Left lung (tissue), 10 donors: ENCODE data around the gene SSH3. TPM values are rescaled to one million over a fixed set of nuclear protein-coding genes. Genes with fewer than 3 reads are reported as not detected.

Source experiments
- ATAC-seq: fragments of 200-7000 bp; cut with Tn5 transposase; one replicate; pipeline ENCODE4 v1.9.1; 2020; ENCODE audit warnings: moderate library complexity
- DNase-seq, 4 donors: peaks; one replicate each; pipeline ENCODE4 v3.0.0-alpha.2; 2013 to 2020
- H3K27ac ChIP-seq, 2 donors: fragments of 200-600 bp; sonication (generic) in 1 of 2; one replicate each; pipeline versions ENCODE4 v1.5.0 to v1.8.0; 2020 to 2021
- H3K27me3 ChIP-seq, 2 donors: fragments of 200-600 bp; sonication (generic) in 1 of 2; one replicate each; pipeline versions ENCODE4 v1.5.0 to v1.8.0; 2020 to 2021
- H3K36me3 ChIP-seq, 2 donors: fragments of 200-600 bp; sonication (generic) in 1 of 2; one replicate each; pipeline versions ENCODE4 v1.5.0 to v1.8.0; 2020 to 2021
- H3K4me1 ChIP-seq, 2 donors: fragments of 200-600 bp; one replicate each; pipeline ENCODE4 v1.8.0; 2021
- H3K4me3 ChIP-seq, 2 donors: fragments of 200-600 bp; sonication (generic) in 1 of 2; one replicate each; pipeline versions ENCODE4 v1.5.0 to v1.8.0; 2020 to 2021; ENCODE audit warnings: mild to moderate bottlenecking in 1 of 2
- H3K9me3 ChIP-seq, 2 donors: fragments of 200-600 bp; sonication (generic) in 1 of 2; one replicate each; pipeline versions ENCODE4 v1.5.0 to v1.8.0; 2020 to 2021
- intact Hi-C, 2 donors: fragments of 100-400 bp; cut with DNase I; formaldehyde crosslinking; loops; one replicate each; pipeline versions ENCODE4 v1.11.2 to v1.14.2; 2022
- polyA plus RNA-seq, 6 donors: library from polyadenylated mRNA; unstranded; fragments of 120-200 nt; gene quantifications; one replicate each; pipeline ENCODE4 v1.2.1, GENCODE V29; 2013; ENCODE audit not compliant: insufficient read length in 6 of 6
- total RNA-seq, 2 donors: library from RNA; stranded (reverse); fragmentation: NEBNext Ultra II Directional; extraction: Animal tissue kit (Norgen Biotek cat#: 25700); gene quantifications; one replicate each; pipeline ENCODE4 v1.2.1, GENCODE V29; 2021
- TF ChIP-seq, protein P1 (sequence below), 2 donors: fragments of 200-600 bp; sonication (generic) in 1 of 2; IDR thresholded peaks; one replicate each; pipeline versions ENCODE4 v1.5.0 to v1.8.0; 2021; ENCODE audit warnings: antibody characterized with exemption in 2 of 2
- donor health status: DM: no; HTN: yes; CAD: no.
- donor health status: DM: no; HTN: no; CAD: no.

SSH3 gene
- total and polyA plus RNA-seq, 8 donors = 23.0 to 44.9 (median 29.5) TPM

DNA sequence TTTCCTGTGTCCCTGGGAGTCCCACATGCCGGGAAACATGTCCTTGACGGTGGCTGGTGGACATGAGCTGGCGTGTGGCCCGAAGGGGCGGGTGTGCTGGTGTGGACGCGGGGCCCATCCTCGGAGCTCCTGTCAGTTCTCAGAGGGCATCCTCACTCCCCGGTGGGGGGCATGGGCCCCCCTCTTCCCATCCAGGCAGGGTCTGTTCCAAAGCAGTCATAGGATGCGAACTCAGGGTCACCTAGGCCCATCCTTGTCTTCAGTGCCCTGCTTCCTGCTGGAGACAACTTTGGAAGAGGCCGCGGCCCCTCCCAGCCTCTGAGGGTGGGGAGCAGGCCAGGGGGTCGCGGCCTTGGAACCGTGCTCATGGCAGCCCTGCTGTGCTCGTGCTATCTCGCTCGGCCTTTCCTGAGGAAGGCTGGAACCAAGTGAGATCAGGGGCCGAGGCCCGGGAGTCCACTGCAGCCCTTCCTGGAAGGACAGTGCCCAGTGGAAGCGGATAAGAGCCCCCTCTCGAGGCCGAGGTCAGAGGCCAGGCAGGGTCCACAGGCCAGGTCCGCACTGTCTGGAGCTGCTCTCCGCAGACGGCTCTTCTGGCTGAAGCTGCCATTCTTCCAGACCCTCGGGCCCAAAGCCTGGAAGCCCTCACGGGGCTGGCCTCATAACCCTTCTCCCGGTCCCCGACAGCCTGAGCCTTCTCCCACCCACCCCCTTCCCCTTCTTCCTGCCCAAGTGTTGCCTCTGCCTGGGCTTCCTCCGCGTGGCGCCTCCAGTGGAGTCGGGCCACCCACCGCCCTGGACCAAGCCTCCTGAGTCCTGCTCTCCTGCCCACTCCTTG is 28.3 kb upstream of the SSH3 start:
- Histone ChIP-seq H3K36me3 (peaks cover 0 to 38% of the 10 kb centered on the region in 2 donors), H3K4me1 (peaks cover 69 to 100% of the 10 kb centered on the region in 2 donors), H3K27ac (peak overlapping the region; percentile 95 to 100), H3K9me3 (no peaks in the 10 kb centered on the region), H3K4me3 (peak overlapping the region in 1 of 2 donors; percentile 3), H3K27me3 (no peaks in the 10 kb centered on the region)
- TF ChIP-seq, protein P1, sequence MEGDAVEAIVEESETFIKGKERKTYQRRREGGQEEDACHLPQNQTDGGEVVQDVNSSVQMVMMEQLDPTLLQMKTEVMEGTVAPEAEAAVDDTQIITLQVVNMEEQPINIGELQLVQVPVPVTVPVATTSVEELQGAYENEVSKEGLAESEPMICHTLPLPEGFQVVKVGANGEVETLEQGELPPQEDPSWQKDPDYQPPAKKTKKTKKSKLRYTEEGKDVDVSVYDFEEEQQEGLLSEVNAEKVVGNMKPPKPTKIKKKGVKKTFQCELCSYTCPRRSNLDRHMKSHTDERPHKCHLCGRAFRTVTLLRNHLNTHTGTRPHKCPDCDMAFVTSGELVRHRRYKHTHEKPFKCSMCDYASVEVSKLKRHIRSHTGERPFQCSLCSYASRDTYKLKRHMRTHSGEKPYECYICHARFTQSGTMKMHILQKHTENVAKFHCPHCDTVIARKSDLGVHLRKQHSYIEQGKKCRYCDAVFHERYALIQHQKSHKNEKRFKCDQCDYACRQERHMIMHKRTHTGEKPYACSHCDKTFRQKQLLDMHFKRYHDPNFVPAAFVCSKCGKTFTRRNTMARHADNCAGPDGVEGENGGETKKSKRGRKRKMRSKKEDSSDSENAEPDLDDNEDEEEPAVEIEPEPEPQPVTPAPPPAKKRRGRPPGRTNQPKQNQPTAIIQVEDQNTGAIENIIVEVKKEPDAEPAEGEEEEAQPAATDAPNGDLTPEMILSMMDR (IDR thresholded peaks at IDR 0.05) = no peak
- peak in 2 of 4 donors; percentile 37 to 82 for DNase-seq
- no peak for ATAC-seq
- intact Hi-C loops = no loop called here

DNA sequence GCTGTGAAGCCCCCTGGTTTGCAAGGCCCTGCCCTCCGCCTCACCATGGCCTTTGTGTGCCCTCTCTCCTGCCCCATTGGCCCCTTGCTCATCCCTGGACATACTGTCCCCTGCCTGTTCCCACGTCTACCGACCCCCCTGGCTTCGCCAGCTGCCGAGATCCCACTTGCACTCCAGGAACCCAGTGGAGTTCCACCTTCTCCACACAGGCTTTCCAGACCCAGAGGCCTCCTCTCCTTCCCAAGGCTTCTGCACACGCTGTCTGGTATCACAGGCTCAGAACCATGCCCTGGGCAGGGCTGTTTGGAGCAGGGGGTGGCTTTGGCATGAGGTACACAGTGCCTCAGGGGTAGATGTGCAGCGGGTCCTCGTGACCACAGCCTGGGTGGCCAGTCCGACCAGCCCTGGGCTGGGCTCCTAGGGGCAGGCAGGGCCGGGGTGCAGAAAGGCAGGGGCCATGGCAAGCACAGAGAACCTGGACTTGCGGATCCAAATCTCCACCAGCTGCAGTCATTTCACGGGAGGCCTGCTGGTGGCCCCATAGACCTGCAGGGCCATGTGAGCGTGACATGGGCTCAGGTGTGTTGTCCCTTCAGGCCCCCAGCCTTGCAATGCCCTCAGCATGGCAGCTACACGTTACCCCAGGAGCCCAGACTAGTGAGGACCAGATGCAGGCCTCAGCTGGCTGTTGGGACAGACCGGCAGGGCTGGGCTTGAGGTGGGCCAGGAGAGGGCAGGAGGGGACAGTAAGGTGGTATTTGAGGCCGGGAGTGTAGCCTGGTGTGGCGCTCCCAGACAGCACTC is 27.5 kb upstream of the SSH3 start:
- peak overlapping the region; percentile 95 to 100 for H3K27ac ChIP-seq
- TF ChIP-seq, protein P1 (IDR thresholded peaks at IDR 0.05) = no peak
- H3K36me3 ChIP-seq = peaks cover 0 to 46% of the 10 kb centered on the region in 2 donors
- intact Hi-C loops = no loop called here
- H3K4me1 ChIP-seq = peaks cover 61 to 100% of the 10 kb centered on the region in 2 donors
- DNase-seq = peak in 2 of 4 donors; percentile 30 to 61
- no peaks in the 10 kb centered on the region for H3K9me3 ChIP-seq
- ATAC-seq = no peak
- H3K27me3 ChIP-seq = no peaks in the 10 kb centered on the region
- H3K4me3 ChIP-seq = no peak overlapping the region

DNA sequence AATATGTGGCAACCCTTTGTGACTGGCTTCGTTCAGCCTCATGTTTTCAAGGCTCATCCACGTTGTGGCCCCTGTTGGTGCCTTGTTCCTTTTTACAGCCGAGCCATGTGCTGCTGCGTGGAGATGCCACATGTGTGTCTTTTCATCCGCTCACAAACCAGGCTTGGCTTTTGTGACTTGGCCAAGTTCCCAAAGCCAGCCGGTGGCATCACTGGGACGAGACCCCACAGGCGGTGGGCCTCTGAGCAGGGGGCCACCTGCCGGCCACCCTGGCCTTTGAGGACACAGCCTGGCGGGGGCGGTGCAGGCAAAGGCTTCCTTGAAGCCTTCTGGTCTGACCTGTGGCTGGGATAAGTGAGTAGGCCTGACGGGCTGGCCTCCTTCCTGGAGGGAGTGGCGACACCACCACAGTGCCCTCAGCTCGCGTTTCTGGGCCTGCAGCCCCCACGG is 26.5 kb upstream of the SSH3 start:
- H3K27ac ChIP-seq = peak overlapping the region; percentile 95 to 100
- TF ChIP-seq, protein P1 (IDR thresholded peaks at IDR 0.05) = no peak
- peaks cover 51 to 100% of the 10 kb centered on the region in 2 donors for H3K4me1 ChIP-seq
- intact Hi-C loops = no loop called here
- peaks cover 0 to 55% of the 10 kb centered on the region in 2 donors for H3K36me3 ChIP-seq
- peak overlapping the region in 1 of 2 donors; percentile 30 for H3K4me3 ChIP-seq
- no peaks in the 10 kb centered on the region for H3K27me3 ChIP-seq
- no peaks in the 10 kb centered on the region for H3K9me3 ChIP-seq
- peak in 2 of 4 donors; percentile 69 to 87 for DNase-seq
- peak; percentile 60 for ATAC-seq

DNA sequence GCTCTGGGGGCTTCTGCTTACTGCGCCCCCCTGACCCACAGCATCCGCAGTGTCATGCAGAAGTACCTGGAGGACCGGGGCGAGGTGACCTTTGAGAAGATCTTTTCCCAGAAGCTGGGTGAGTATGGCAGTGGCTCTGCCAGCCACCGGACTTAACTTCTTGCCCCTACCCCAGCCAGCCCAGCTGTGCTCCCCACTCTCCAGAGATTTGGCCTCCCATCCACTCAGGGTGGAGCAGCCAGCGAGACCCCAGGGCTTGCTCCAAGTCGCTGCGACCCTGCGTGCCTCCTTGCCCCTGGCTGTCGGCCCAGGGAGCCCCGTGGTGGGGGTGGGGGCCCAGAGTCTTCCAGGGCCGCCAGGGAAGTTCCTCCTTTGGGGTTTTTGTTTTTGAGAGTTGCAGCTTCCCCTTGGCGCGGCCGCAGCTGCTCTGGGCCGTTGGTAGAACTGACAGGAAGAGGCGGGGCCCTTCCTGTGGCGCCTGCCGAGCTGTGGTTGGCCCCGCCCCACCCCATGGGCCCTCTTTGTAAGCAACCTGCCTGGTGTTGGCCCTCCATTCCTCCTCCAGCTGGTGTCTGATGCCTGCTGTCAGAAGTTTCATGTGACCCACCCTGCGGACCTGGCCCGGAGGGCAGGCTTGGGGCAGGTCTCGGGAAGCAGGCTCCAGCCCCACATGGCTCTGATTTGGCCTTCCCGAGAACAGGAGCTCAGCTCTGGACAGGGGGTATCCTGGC is 25.9 kb upstream of the SSH3 start:
- H3K4me1 ChIP-seq = peaks cover 47 to 100% of the 10 kb centered on the region in 2 donors
- intact Hi-C loops = no loop called here
- TF ChIP-seq, protein P1 (IDR thresholded peaks at IDR 0.05) = no peak
- peak overlapping the region; percentile 95 to 100 for H3K27ac ChIP-seq
- no peaks in the 10 kb centered on the region for H3K27me3 ChIP-seq
- H3K4me3 ChIP-seq = peak overlapping the region in 1 of 2 donors; percentile 30
- ATAC-seq (peak; percentile 89), DNase-seq (peak; percentile 54 to 98 (median 92))
- peaks cover 0 to 55% of the 10 kb centered on the region in 2 donors for H3K36me3 ChIP-seq
- H3K9me3 ChIP-seq = no peaks in the 10 kb centered on the region
